H1 (cell line): Measurements from ENCODE around the gene GAPDHS.

Source experiments
- BRCA1 ChIP-seq: IDR thresholded peaks from 2 replicates; pipeline ENCODE4 v1.6.1; 2012; ENCODE audit warnings: low read depth, low read length, improper control_type of control experiment
- EP300 ChIP-seq, 2 experiments: IDR thresholded peaks; 1 replicate in 1 of 2; 2 replicates in 1 of 2; pipeline ENCODE4 v1.6.1; 2011 to 2012; ENCODE audit warnings: low read depth in 2 of 2, low read length in 2 of 2, mild to moderate bottlenecking in 2 of 2, borderline replicate concordance in 1 of 2, inconsistent platforms in 1 of 2, moderate library complexity in 1 of 2
- EZH2 ChIP-seq: fragments of 200-600 bp; sonication (generic); IDR thresholded peaks from 2 replicates; pipeline ENCODE4 v1.7.1; 2012; ENCODE audit warnings: low read depth, mild to moderate bottlenecking, moderate library complexity, low read length, inconsistent platforms; ENCODE audit not compliant: severe bottlenecking
- GABPA ChIP-seq: IDR thresholded peaks from 2 replicates; pipeline ENCODE4 v1.6.1; 2011; ENCODE audit warnings: mild to moderate bottlenecking, low read length, moderate library complexity, borderline replicate concordance; ENCODE audit not compliant: insufficient read depth
- JUN ChIP-seq: IDR thresholded peaks from 2 replicates; pipeline ENCODE4 v1.6.1; 2011; ENCODE audit warnings: low read depth, mild to moderate bottlenecking, improper control_type of control experiment, low read length
- POLR2A ChIP-seq, 2 experiments: IDR thresholded peaks; 1 replicate in 1 of 2; 2 replicates in 1 of 2; pipeline ENCODE4 v1.6.1; 2011; ENCODE audit warnings: low read depth in 2 of 2, low read length in 2 of 2, mild to moderate bottlenecking in 2 of 2; ENCODE audit errors: control extremely low read depth in 1 of 2
- POLR2AphosphoS5 ChIP-seq: IDR thresholded peaks from 2 replicates; pipeline ENCODE4 v1.6.1; 2011; ENCODE audit warnings: low read depth, low read length
- RFX5 ChIP-seq: IDR thresholded peaks from 2 replicates; pipeline ENCODE4 v1.6.1; 2011; ENCODE audit warnings: low read depth, low read length, improper control_type of control experiment, borderline replicate concordance
- SAP30 ChIP-seq: fragments of 300-600 bp; sonication (generic); IDR thresholded peaks from 2 replicates; pipeline ENCODE4 v1.7.1; 2012; ENCODE audit warnings: low read length, moderate library complexity, mild to moderate bottlenecking, inconsistent platforms; ENCODE audit not compliant: insufficient read depth, insufficient replicate concordance
- SP1 ChIP-seq: IDR thresholded peaks from 2 replicates; pipeline ENCODE4 v1.6.1; 2011; ENCODE audit warnings: low read depth, low read length
- TAF1 ChIP-seq: IDR thresholded peaks from 2 replicates; pipeline ENCODE4 v1.6.1; 2011; ENCODE audit warnings: mild to moderate bottlenecking, low read depth, low read length
- ZNF274 ChIP-seq: IDR thresholded peaks from 2 replicates; pipeline ENCODE4 v1.7.0; 2012; ENCODE audit warnings: low read length, borderline replicate concordance; ENCODE audit errors: extremely low read depth
- TF ChIP-seq, protein P1 (sequence below), 3 experiments: IDR thresholded peaks; 1 replicate in 2 of 3; 2 replicates in 1 of 3; pipeline versions ENCODE4 v1.5.1 to v1.6.1; 2011; ENCODE audit warnings: low read length in 3 of 3, mild to moderate bottlenecking in 3 of 3, inconsistent platforms in 2 of 3, low read depth in 1 of 3, moderate library complexity in 1 of 3; ENCODE audit not compliant: insufficient read depth in 1 of 3; ENCODE audit errors: control extremely low read depth in 1 of 3
- TF ChIP-seq, protein P2 (sequence below): IDR thresholded peaks from 2 replicates; pipeline ENCODE4 v1.6.1; 2012; ENCODE audit warnings: inconsistent platforms

DNA sequence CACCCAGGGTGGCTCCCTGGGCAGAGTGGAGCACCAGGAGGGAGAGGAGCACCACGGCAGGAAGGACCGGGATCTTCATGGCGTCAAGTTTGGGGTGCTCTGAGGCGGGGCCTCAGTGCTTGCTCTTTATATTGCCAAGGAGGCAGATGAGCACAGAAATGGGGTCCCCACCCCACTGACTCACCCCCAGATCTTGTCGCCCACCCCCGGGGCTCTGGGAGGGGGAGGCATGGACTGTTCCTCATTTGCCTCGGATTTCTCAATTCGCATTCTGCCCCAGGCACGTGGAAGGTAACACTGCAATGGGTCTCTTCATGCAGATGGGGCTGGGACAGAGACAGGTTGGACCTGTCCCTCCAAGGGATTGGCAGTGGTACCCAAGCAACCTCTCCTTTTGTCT, 42.9 kb upstream of the GAPDHS start, which contains the start of gene KRTDAP:
- TF ChIP-seq EP300 (IDR thresholded peaks at IDR 0.05; ENCODE audit: borderline replicate concordance in 1 of 2, low read depth in 2 of 2, low read length in 2 of 2) (no peak), POLR2AphosphoS5 (no peak), SP1 (no peak), SAP30 (no peak), ZNF274 (no peak), RFX5 (no peak), BRCA1 (no peak), TAF1 (no peak), GABPA (no peak), EZH2 (no peak), POLR2A (IDR thresholded peaks at IDR 0.05; ENCODE audit: control extremely low read depth in 1 of 2, low read depth in 2 of 2, low read length in 2 of 2) (no peak), JUN (no peak)
- TF ChIP-seq, protein P1, sequence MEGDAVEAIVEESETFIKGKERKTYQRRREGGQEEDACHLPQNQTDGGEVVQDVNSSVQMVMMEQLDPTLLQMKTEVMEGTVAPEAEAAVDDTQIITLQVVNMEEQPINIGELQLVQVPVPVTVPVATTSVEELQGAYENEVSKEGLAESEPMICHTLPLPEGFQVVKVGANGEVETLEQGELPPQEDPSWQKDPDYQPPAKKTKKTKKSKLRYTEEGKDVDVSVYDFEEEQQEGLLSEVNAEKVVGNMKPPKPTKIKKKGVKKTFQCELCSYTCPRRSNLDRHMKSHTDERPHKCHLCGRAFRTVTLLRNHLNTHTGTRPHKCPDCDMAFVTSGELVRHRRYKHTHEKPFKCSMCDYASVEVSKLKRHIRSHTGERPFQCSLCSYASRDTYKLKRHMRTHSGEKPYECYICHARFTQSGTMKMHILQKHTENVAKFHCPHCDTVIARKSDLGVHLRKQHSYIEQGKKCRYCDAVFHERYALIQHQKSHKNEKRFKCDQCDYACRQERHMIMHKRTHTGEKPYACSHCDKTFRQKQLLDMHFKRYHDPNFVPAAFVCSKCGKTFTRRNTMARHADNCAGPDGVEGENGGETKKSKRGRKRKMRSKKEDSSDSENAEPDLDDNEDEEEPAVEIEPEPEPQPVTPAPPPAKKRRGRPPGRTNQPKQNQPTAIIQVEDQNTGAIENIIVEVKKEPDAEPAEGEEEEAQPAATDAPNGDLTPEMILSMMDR (IDR thresholded peaks at IDR 0.05; ENCODE audit: control extremely low read depth in 1 of 3, insufficient read depth in 1 of 3, low read depth in 1 of 3, low read length in 3 of 3) = no peak
- TF ChIP-seq, protein P2, sequence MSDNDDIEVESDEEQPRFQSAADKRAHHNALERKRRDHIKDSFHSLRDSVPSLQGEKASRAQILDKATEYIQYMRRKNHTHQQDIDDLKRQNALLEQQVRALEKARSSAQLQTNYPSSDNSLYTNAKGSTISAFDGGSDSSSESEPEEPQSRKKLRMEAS = no peak
